Fibroblast of skin of scalp (primary cell): ENCODE data around the gene ATP11A.
"Not testable (repeated sequence)": the region's sequence is repeated elsewhere in the genome, so short reads cannot be mapped to it uniquely, and the experiment has no call there.

Experiments
- DNase-seq: peaks from one replicate; pipeline ENCODE4 v3.0.0-alpha.2; 2013

The ATP11A gene

GRCh38 chr13:112692586-112692985, 2.7 kb downstream of the ATP11A start:
- DNase-seq: no peak

- peak; percentile 43 for DNase-seq
Measured at GRCh38 chr13:112693831-112694497, 4.1 kb downstream of the ATP11A start.

GRCh38 chr13:112695121-112695520, 5.3 kb downstream of the ATP11A start:
- DNase-seq: no peak

GRCh38 chr13:112696001-112696868, 6.4 kb downstream of the ATP11A start:
- no peak for DNase-seq

GRCh38 chr13:112696869-112697465, 7.1 kb downstream of the ATP11A start:
- no peak for DNase-seq

GRCh38 chr13:112697756-112698655, 8.2 kb downstream of the ATP11A start:
- no peak for DNase-seq

- no peak for DNase-seq
Measured at GRCh38 chr13:112699322-112699918, 9.6 kb downstream of the ATP11A start.

GRCh38 chr13:112700291-112701060, 10.6 kb downstream of the ATP11A start:
- DNase-seq: no peak

- DNase-seq: no peak
Measured at GRCh38 chr13:112702341-112702985, 12.6 kb downstream of the ATP11A start.

- no peak for DNase-seq
Measured at GRCh38 chr13:112702986-112703379, 13.1 kb downstream of the ATP11A start.

- DNase-seq: no peak
Measured at GRCh38 chr13:112703449-112704284, 13.8 kb downstream of the ATP11A start.

- DNase-seq: no peak
Measured at GRCh38 chr13:112704308-112705145, 14.7 kb downstream of the ATP11A start.

- DNase-seq: no peak
Measured at GRCh38 chr13:112705286-112705685, 15.4 kb downstream of the ATP11A start.

- DNase-seq: no peak
Measured at GRCh38 chr13:112706171-112706570, 16.3 kb downstream of the ATP11A start.

- DNase-seq: no peak
Measured at GRCh38 chr13:112708560-112709240, 18.9 kb downstream of the ATP11A start.

GRCh38 chr13:112709316-112709715, 19.5 kb downstream of the ATP11A start:
- DNase-seq: not testable (repeated sequence)

- DNase-seq: no peak
Measured at GRCh38 chr13:112709825-112710783, 20.3 kb downstream of the ATP11A start.
